Panc1 (cell line): ENCODE measurements around the gene METTL15.

Experiments
- TCF7L2 ChIP-seq: IDR thresholded peaks from 2 replicates; pipeline ENCODE4 v1.6.1; 2011; ENCODE audit warnings: mild to moderate bottlenecking, low read depth, low read length, inconsistent platforms
- TF ChIP-seq, protein P1 (sequence below): fragments of 450-650 bp; IDR thresholded peaks from 2 replicates; pipeline ENCODE4 v1.5.1; 2017; ENCODE audit warnings: mild to moderate bottlenecking

DNA sequence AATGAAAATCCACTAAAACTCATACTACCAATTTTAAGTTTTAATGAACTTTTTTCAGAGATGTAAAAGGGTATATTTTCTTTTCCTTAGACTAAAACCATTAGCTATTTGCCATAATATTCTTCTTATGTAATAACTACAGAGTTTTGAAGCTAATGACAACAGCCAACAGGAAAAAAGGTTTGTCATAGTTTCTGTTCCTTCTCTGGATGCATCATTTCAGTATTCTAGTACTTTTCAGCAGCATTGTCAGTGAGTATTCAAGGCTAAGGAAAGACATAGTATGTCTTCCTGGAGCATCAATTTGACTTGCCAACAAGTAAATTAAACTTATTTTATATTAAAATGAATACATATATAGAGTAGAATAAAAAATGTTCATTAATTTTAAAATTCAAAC is 166.0 kb downstream of the METTL15 start:
- TF ChIP-seq, protein P1, sequence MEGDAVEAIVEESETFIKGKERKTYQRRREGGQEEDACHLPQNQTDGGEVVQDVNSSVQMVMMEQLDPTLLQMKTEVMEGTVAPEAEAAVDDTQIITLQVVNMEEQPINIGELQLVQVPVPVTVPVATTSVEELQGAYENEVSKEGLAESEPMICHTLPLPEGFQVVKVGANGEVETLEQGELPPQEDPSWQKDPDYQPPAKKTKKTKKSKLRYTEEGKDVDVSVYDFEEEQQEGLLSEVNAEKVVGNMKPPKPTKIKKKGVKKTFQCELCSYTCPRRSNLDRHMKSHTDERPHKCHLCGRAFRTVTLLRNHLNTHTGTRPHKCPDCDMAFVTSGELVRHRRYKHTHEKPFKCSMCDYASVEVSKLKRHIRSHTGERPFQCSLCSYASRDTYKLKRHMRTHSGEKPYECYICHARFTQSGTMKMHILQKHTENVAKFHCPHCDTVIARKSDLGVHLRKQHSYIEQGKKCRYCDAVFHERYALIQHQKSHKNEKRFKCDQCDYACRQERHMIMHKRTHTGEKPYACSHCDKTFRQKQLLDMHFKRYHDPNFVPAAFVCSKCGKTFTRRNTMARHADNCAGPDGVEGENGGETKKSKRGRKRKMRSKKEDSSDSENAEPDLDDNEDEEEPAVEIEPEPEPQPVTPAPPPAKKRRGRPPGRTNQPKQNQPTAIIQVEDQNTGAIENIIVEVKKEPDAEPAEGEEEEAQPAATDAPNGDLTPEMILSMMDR = no peak
- TF ChIP-seq TCF7L2 = no peak
